Panc1 (cell line): Measurements from ENCODE around the gene PAPPA. TPM values are rescaled to one million over a fixed set of nuclear protein-coding genes. Genes with fewer than 3 reads are reported as not detected.

Experiments
- ATAC-seq: fragments of 200-7000 bp; cut with Tn5 transposase; 2 replicates; pipeline ENCODE4 v1.9.1; 2020; ENCODE audit warnings: mild to moderate bottlenecking, moderate library complexity
- BruUV-seq: library from RNA; stranded (reverse); fragments of 400-500 nt; replicated peaks from 2 replicates; lab custom pipeline; 2021; lab: Mats Ljungman, UMichigan
- CTCF ChIA-PET: fragments of 300-600 bp; sonication (Branson Sonifier 250); formaldehyde crosslinking; loops from one replicate; lab custom pipeline; 2022; ENCODE audit warnings: antibody characterized with exemption; lab: Charles Lee
- POLR2A ChIA-PET: fragments of 300-600 bp; sonication (Branson Sonifier 250); formaldehyde crosslinking; loops from one replicate; lab custom pipeline; 2022; ENCODE audit warnings: antibody characterized with exemption; lab: Charles Lee
- DNase-seq: peaks from one replicate; pipeline ENCODE4 v3.0.0-alpha.2; 2010; ENCODE audit warnings: low read depth, low spot score
- H3K27ac ChIP-seq: 2 replicates; pipeline ENCODE4 v1.5.1; 2011; ENCODE audit warnings: mild to moderate bottlenecking, low read length, inconsistent platforms
- H3K27me3 ChIP-seq: fragments of 200-500 bp; sonication (Bioruptor generic); 2 replicates; pipeline ENCODE4 v1.6.0; 2014; ENCODE audit warnings: low read length, inconsistent platforms; ENCODE audit not compliant: control insufficient read depth, insufficient read depth
- H3K36me3 ChIP-seq: fragments of 200-500 bp; sonication (Bioruptor generic); 2 replicates; pipeline ENCODE4 v1.5.1; 2014; ENCODE audit warnings: inconsistent platforms, mild to moderate bottlenecking, low read length, moderate library complexity; ENCODE audit not compliant: control insufficient read depth, insufficient read depth
- H3K4me1 ChIP-seq: 2 replicates; pipeline ENCODE4 v1.5.1; 2011; ENCODE audit warnings: inconsistent platforms, mild to moderate bottlenecking, low read length, moderate library complexity; ENCODE audit not compliant: control insufficient read depth, insufficient read depth
- H3K4me3 ChIP-seq, 2 experiments: 2 replicates each; pipeline ENCODE4 v1.5.1; 2011 to 2012; ENCODE audit warnings: low read depth in 2 of 2, low read length in 2 of 2, mild to moderate bottlenecking in 2 of 2, inconsistent platforms in 1 of 2, moderate library complexity in 1 of 2
- H3K9me3 ChIP-seq: fragments of 200-500 bp; sonication (Bioruptor generic); 2 replicates; pipeline ENCODE4 v1.5.1; 2014; ENCODE audit warnings: low read depth, mild to moderate bottlenecking, inconsistent platforms, low read length, moderate library complexity; ENCODE audit not compliant: control insufficient read depth, insufficient read depth
- CTCF ChIP-seq: fragments of 450-650 bp; IDR thresholded peaks from 2 replicates; pipeline ENCODE4 v1.5.1; 2017; ENCODE audit warnings: mild to moderate bottlenecking
- POLR2AphosphoS5 ChIP-seq: IDR thresholded peaks from 2 replicates; pipeline ENCODE4 v1.6.1; 2012; ENCODE audit warnings: mild to moderate bottlenecking, low read depth, low read length, moderate library complexity
- REST ChIP-seq, 2 experiments: IDR thresholded peaks; 2 replicates each; pipeline ENCODE4 v1.6.1; 2011 to 2012; ENCODE audit warnings: low read depth in 2 of 2, control low read depth in 1 of 2, low read length in 1 of 2, mild to moderate bottlenecking in 1 of 2, moderate library complexity in 1 of 2; ENCODE audit not compliant: insufficient read depth in 1 of 2
- SIN3A ChIP-seq: IDR thresholded peaks from 2 replicates; pipeline ENCODE4 v1.6.1; 2012; ENCODE audit warnings: low read depth, mild to moderate bottlenecking, low read length, moderate library complexity, borderline replicate concordance; ENCODE audit not compliant: insufficient read depth
- TCF7L2 ChIP-seq: IDR thresholded peaks from 2 replicates; pipeline ENCODE4 v1.6.1; 2011; ENCODE audit warnings: mild to moderate bottlenecking, low read depth, low read length, inconsistent platforms
- in situ Hi-C: cut with HindIII; loops from 2 replicates; pipeline ENCODE4 v1.10.0; 2016; ENCODE audit warnings: low sequenced_read_pairs, low pct_unique_long_range_greater_than_20kb
- intact Hi-C: fragments of 100-400 bp; cut with micrococcal nuclease; formaldehyde crosslinking; loops from one replicate; pipeline ENCODE4 v1.10.0; 2022; ENCODE audit not compliant: unreplicated experiment
- total RNA-seq: library from RNA; stranded (reverse); gene quantifications from one replicate; pipeline ENCODE4 v1.2.1, GENCODE V29; 2021; ENCODE audit not compliant: unreplicated experiment

The PAPPA gene
- total RNA-seq, 1 experiment from 2014 or later: 1.2 TPM

- in situ Hi-C loops (no loop called here), intact Hi-C loops (no loop called here)
- H3K4me1 ChIP-seq: no peaks in the 10 kb centered on the region
- ATAC-seq: no peak
- no peaks in the 10 kb centered on the region for H3K36me3 ChIP-seq
- DNase-seq: no peak
- no peaks in the 10 kb centered on the region for H3K27me3 ChIP-seq
- no peak overlapping the region for H3K27ac ChIP-seq
- POLR2A ChIA-PET: no interaction called here
- no peak overlapping the region for H3K4me3 ChIP-seq
- no TSS peak for BruUV-seq
- H3K9me3 ChIP-seq: no peaks in the 10 kb centered on the region
- CTCF ChIA-PET: no interaction called here
- TF ChIP-seq SIN3A (no peak), CTCF (no peak), TCF7L2 (no peak), POLR2AphosphoS5 (no peak), REST (IDR thresholded peaks at IDR 0.05; ENCODE audit: insufficient read depth in 1 of 2, low read depth in 2 of 2, low read length in 1 of 2) (no peak)
Measured at GRCh38 chr9:116394894-116395698, 241.5 kb downstream of the PAPPA start.

GRCh38 chr9:116395699-116396037, 242.1 kb downstream of the PAPPA start:
- CTCF ChIA-PET: no interaction called here
- POLR2A ChIA-PET: no interaction called here
- Histone ChIP-seq H3K4me1 (no peaks in the 10 kb centered on the region), H3K36me3 (no peaks in the 10 kb centered on the region), H3K27ac (no peak overlapping the region), H3K4me3 (no peak overlapping the region), H3K9me3 (no peaks in the 10 kb centered on the region), H3K27me3 (no peaks in the 10 kb centered on the region)
- DNase-seq (no peak), ATAC-seq (no peak)
- TF ChIP-seq TCF7L2 (no peak), SIN3A (no peak), POLR2AphosphoS5 (no peak), CTCF (no peak), REST (IDR thresholded peaks at IDR 0.05; ENCODE audit: insufficient read depth in 1 of 2, low read depth in 2 of 2, low read length in 1 of 2) (no peak)
- intact Hi-C loops (no loop called here), in situ Hi-C loops (no loop called here)
- BruUV-seq: no TSS peak
